Duodenal mucosa (tissue), 2 donors: Measurements from ENCODE around the gene CHRDL1.

ENCODE experiments used
- H3K27ac ChIP-seq: one replicate; pipeline ENCODE4 v1.7.0; 2013; ENCODE audit warnings: low read depth, low read length
- H3K27me3 ChIP-seq, 2 donors: one replicate each; pipeline ENCODE4 v1.7.0; 2013; ENCODE audit warnings: low read length in 2 of 2, control low read depth in 1 of 2; ENCODE audit not compliant: insufficient read depth in 2 of 2, control insufficient read depth in 1 of 2
- H3K36me3 ChIP-seq, 2 donors: one replicate each; pipeline ENCODE4 v1.7.0; 2013; ENCODE audit warnings: low read length in 2 of 2, control low read depth in 1 of 2; ENCODE audit not compliant: insufficient read depth in 2 of 2, control insufficient read depth in 1 of 2
- H3K4me1 ChIP-seq, 2 donors: one replicate each; pipeline ENCODE4 v1.7.0; 2013; ENCODE audit warnings: low read length in 2 of 2, control low read depth in 1 of 2; ENCODE audit not compliant: insufficient read depth in 2 of 2, control insufficient read depth in 1 of 2
- H3K4me3 ChIP-seq, 2 donors: one replicate each; pipeline ENCODE4 v1.7.0; 2013; ENCODE audit warnings: low read length in 2 of 2, low read depth in 1 of 2
- H3K9ac ChIP-seq, 2 donors: one replicate each; pipeline ENCODE4 v1.7.0; 2013; ENCODE audit warnings: low read length in 2 of 2, low read depth in 1 of 2
- H3K9me3 ChIP-seq, 2 donors: one replicate each; pipeline ENCODE4 v1.7.0; 2013; ENCODE audit warnings: low read length in 2 of 2, control low read depth in 1 of 2; ENCODE audit not compliant: control insufficient read depth in 1 of 2

The CHRDL1 gene

DNA sequence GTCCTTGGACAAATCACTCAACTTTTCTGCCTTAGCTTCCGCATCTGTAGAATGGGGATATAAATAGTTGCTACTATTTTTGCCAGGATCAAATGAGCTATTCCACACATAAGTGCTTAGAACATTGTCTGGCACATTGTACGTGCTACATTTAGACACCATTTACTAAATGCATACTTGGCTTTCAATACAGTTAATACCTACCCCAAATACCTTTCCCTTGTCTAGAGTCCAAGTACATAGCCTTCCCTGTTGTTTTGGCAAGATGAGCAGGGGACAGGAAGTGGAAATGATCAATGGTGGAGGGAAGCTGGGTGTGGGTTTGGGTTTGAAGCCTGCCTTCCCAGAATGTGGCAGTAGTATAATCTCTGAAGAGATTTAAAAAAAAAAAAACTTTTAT lies 82.0 kb downstream of the CHRDL1 start:
- H3K36me3 ChIP-seq: no peaks in the 10 kb centered on the region
- no peak overlapping the region for H3K27ac ChIP-seq
- no peaks in the 10 kb centered on the region for H3K27me3 ChIP-seq
- H3K4me1 ChIP-seq: no peaks in the 10 kb centered on the region
- no peaks in the 10 kb centered on the region for H3K9me3 ChIP-seq
- H3K9ac ChIP-seq: no peak overlapping the region
- no peak overlapping the region for H3K4me3 ChIP-seq

DNA sequence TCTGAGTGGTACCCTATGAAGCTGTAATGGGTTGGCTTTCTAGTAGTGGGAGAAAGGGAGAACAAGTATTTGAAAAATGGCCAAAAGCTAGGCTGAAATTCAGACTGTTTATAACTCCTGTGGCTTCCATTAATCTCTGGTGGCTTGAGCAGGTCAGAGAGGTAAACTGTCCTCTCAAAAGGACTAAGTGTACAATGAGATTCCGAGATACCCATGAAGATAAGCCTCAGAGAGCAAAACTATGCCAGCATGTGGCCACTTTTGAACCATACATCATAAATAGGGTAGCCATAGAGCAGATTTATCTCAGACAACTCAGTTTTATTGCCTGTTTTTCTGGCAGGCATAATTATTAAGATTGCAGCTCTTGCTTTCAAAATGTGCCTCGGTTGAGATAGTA lies 89.2 kb downstream of the CHRDL1 start:
- Histone ChIP-seq H3K9me3 (no peaks in the 10 kb centered on the region), H3K4me3 (no peak overlapping the region), H3K27me3 (no peaks in the 10 kb centered on the region), H3K36me3 (no peaks in the 10 kb centered on the region), H3K27ac (no peak overlapping the region), H3K9ac (no peak overlapping the region), H3K4me1 (no peaks in the 10 kb centered on the region)

DNA sequence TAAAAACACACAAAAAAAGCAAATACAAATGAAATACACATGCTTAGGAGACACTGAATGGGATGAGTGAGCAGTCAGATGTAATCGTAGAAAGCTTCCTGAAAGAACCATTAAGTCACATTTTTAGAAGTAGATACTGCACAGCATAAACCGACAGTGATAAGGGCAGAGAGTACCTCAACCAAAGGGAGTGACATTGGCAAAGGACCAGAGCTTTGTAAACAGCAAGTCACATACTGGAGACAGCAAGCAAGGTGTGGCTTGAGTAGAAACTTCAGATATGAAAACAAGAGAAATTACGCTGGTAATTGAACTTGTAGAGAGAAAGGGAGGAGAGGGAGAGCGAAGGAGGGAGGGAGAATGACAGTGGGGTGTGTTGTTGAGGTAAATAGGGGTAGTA lies 92.0 kb downstream of the CHRDL1 start:
- no peaks in the 10 kb centered on the region for H3K36me3 ChIP-seq
- no peak overlapping the region for H3K9ac ChIP-seq
- H3K27me3 ChIP-seq: no peaks in the 10 kb centered on the region
- no peaks in the 10 kb centered on the region for H3K9me3 ChIP-seq
- no peak overlapping the region for H3K4me3 ChIP-seq
- no peaks in the 10 kb centered on the region for H3K4me1 ChIP-seq
- H3K27ac ChIP-seq: no peak overlapping the region

DNA sequence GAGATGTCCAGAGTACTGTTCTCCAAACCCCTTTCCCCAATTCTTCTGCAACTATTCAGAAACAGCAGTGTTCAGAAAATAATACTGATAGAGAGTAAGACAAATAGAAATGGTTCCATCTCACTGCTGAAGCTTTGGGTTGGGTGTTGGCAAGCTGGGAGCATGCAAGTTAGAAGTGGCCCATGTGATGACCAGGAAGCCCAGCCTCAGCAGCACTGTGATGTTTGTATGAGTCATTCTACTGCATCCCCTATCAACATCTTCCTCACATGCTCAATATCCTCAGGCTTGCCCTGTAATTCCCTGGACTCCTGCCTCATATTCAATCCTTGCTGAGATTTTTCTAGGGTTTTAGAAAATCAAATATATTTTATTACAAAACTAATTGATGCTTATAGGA lies 96.5 kb downstream of the CHRDL1 start:
- no peak overlapping the region for H3K9ac ChIP-seq
- H3K4me3 ChIP-seq: no peak overlapping the region
- H3K36me3 ChIP-seq: no peaks in the 10 kb centered on the region
- H3K9me3 ChIP-seq: no peaks in the 10 kb centered on the region
- H3K27ac ChIP-seq: no peak overlapping the region
- no peaks in the 10 kb centered on the region for H3K27me3 ChIP-seq
- H3K4me1 ChIP-seq: no peaks in the 10 kb centered on the region

DNA sequence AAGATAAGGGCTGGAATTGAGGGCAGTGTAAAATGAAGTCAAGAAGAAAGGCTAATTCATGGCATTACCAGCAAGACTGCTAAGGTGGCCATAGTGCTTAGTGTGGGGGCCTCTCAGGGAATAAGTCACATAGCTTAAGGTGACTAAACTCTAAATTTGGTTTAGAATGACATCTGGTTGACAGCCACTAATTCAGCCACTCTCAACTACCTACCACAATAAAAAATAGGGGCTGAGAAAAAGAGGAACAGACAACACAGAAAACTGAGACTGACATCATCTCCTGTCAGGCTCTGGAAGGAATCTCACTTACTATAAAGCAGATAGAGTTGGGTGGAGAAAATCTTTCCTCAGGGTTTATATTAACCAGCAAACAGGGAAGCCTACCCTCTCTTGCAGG lies 96.9 kb downstream of the CHRDL1 start:
- Histone ChIP-seq H3K4me1 (no peaks in the 10 kb centered on the region), H3K36me3 (no peaks in the 10 kb centered on the region)

DNA sequence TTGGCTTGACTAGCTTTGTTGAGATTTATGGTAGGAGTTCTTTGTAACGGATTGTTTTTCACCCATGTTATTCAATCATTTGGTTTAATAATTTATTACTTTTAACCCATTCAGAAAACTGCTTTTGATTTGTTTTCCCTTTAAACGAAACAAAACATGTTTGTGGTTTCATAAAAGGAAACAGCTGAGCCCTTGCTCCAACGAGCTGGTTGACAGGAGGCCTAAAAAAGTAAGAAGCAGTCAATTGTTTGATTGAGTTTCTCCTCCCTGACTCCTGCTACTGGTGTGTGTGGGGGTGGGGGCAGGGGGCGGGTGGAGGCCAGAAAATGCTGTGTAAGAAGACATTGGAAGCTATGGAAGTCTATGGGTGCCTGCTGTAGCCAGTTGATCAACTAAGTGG lies 102.8 kb downstream of the CHRDL1 start:
- no peak overlapping the region for H3K27ac ChIP-seq
- no peaks in the 10 kb centered on the region for H3K27me3 ChIP-seq
- no peaks in the 10 kb centered on the region for H3K9me3 ChIP-seq
- no peak overlapping the region for H3K4me3 ChIP-seq
- H3K36me3 ChIP-seq: no peaks in the 10 kb centered on the region
- H3K9ac ChIP-seq: no peak overlapping the region
- no peaks in the 10 kb centered on the region for H3K4me1 ChIP-seq

More for the DNA sequence above, 96.9 kb downstream of the CHRDL1 start:
- Histone ChIP-seq H3K27me3 (no peaks in the 10 kb centered on the region), H3K27ac (no peak overlapping the region), H3K4me3 (no peak overlapping the region), H3K9me3 (no peaks in the 10 kb centered on the region), H3K9ac (no peak overlapping the region)

DNA sequence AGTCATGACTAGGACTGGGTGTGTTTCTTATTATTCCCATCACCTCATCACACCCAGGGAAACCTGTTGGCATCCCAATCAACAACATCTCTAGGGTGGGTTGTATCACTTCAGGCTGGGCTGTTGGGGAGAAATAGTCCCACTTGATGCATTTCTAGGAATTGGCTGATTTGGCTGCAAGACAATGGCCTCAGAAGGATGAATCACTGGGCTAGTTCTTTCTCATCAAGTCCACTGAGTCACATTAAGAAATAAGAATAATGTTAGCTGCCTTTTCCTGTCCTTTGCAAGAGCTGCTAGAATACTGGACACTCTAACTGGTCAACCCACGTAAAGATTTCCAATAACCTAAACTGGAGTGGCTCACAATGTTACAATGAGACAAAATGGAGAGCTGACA lies 104.2 kb downstream of the CHRDL1 start:
- Histone ChIP-seq H3K27ac (no peak overlapping the region), H3K9me3 (no peaks in the 10 kb centered on the region), H3K9ac (no peak overlapping the region), H3K4me3 (no peak overlapping the region), H3K4me1 (no peaks in the 10 kb centered on the region), H3K27me3 (no peaks in the 10 kb centered on the region), H3K36me3 (no peaks in the 10 kb centered on the region)

DNA sequence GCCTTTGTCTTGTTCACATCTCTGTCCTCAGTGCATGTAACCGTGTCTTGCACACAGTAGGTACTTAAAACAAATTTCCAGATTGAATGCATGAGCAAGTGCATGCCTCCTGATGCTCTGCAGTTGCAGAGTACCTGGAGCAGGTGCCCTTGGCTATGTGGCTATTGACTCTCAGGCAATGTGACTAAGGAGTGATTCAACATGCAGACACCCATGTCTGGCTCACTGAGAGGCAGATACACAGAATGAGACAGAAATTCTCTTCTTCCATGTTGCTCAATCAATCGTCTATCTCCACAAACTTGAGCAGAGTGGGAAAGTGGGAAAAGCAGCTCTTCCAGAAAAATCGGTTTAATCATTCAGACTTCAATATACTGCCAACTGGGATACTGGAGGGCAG lies 111.0 kb downstream of the CHRDL1 start:
- Histone ChIP-seq H3K4me1 (no peaks in the 10 kb centered on the region), H3K27ac (no peak overlapping the region), H3K9ac (no peak overlapping the region), H3K9me3 (no peaks in the 10 kb centered on the region), H3K36me3 (no peaks in the 10 kb centered on the region), H3K27me3 (no peaks in the 10 kb centered on the region), H3K4me3 (no peak overlapping the region)

DNA sequence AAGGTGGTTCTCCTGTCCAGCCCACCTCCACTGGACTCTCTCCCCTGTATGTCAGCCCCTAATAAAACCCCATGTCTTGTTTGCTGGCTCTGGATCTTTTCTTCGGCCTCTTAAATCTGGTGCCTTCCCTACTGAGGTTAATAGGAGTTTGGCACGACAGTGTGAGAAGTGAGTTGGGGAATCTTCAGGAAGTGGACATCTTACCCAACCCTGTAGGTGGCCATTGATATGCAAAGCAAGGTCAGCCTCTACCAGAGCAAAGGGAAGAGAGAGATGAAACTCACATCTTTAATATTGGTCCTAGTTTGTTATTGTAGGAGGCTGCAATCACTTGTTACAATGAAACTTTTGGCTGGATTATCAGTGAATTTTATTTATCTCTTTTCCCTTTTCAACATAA lies 111.7 kb downstream of the CHRDL1 start:
- Histone ChIP-seq H3K9ac (no peak overlapping the region), H3K4me1 (no peaks in the 10 kb centered on the region), H3K27me3 (no peaks in the 10 kb centered on the region), H3K9me3 (no peaks in the 10 kb centered on the region), H3K4me3 (no peak overlapping the region), H3K36me3 (no peaks in the 10 kb centered on the region), H3K27ac (no peak overlapping the region)

DNA sequence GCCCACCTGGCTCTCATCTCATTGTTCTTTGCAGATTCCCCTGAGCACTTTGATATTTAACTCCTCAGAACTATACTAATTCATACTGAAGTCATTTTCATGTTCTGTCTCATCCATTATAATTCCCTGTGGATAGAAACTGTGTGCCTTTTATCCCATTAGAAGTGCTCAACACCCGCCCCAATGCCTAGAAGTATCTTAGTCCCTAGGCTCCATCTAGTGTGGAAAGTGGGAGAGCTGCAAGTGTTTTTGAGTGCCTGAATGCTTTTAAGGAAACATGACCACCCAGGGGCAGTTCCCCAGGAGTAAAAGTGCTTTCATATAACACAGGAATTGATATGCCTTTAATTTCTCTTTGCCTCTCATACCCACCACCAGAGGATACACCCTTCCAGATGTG lies 117.0 kb downstream of the CHRDL1 start:
- Histone ChIP-seq H3K27ac (no peak overlapping the region), H3K4me1 (no peaks in the 10 kb centered on the region), H3K36me3 (no peaks in the 10 kb centered on the region), H3K9ac (no peak overlapping the region), H3K27me3 (no peaks in the 10 kb centered on the region), H3K9me3 (no peaks in the 10 kb centered on the region), H3K4me3 (no peak overlapping the region)

DNA sequence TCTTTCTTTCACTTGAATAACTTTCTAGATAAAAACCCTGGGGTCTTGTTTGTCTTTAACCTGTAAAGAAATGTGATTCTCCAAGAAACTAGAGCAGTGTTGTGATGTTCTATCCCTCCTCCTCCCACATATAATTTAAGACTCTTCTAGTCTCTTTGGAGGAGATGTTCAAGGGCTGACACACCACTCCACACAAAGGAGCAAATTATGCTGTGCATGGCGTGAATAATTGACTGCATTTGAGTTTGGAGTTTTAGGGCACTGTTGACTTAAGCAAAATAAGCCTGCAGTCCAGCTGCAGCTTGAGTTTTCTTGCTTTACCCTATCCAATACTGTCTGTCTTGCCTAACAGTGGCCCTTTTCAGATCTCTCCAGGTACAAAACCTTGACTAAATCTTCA lies 119.7 kb downstream of the CHRDL1 start:
- H3K9ac ChIP-seq: no peak overlapping the region
- no peaks in the 10 kb centered on the region for H3K36me3 ChIP-seq
- no peaks in the 10 kb centered on the region for H3K9me3 ChIP-seq
- H3K4me1 ChIP-seq: no peaks in the 10 kb centered on the region
- H3K27ac ChIP-seq: no peak overlapping the region
- no peaks in the 10 kb centered on the region for H3K27me3 ChIP-seq
- no peak overlapping the region for H3K4me3 ChIP-seq
